22Rv1 (cell line): Measurements from ENCODE around the gene GNG3.

Source experiments
- H3K27ac ChIP-seq: fragments of 450-650 bp; 2 replicates; pipeline ENCODE4 v1.5.1; 2017
- ZFX ChIP-seq: fragments of 450-650 bp; IDR thresholded peaks from 2 replicates; pipeline ENCODE4 v1.6.1; 2017; ENCODE audit warnings: antibody characterized with exemption, borderline replicate concordance
- TF ChIP-seq, protein P1 (sequence below): fragments of 450-650 bp; IDR thresholded peaks from 2 replicates; pipeline ENCODE4 v1.5.1; 2017; ENCODE audit warnings: mild to moderate bottlenecking

GNG3 gene

DNA sequence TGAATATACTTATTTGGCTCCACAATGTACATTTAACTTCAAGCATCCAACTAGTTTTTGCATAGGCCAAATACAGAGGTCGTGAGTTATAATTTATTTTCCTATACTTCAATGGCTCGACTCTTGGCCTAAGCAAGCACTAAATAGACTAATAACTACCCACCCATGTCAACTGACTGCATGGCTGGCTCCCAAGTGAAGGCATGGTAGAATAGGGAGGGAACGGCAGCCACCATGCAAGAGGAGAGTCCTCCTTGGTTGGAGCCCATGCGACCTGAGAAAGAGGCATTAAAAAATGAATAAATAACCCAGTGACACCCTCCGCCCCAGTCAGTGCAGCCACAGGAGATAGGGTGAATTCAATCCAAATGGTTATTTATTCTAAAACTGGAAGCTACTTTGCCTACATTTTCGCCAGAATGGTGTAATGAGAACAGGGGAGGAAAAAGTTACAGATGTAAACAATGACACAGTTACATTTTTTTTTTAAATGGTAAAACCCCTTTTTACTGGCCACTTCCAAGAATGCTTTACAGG is 4.9 kb downstream of the GNG3 start:
- TF ChIP-seq, protein P1, sequence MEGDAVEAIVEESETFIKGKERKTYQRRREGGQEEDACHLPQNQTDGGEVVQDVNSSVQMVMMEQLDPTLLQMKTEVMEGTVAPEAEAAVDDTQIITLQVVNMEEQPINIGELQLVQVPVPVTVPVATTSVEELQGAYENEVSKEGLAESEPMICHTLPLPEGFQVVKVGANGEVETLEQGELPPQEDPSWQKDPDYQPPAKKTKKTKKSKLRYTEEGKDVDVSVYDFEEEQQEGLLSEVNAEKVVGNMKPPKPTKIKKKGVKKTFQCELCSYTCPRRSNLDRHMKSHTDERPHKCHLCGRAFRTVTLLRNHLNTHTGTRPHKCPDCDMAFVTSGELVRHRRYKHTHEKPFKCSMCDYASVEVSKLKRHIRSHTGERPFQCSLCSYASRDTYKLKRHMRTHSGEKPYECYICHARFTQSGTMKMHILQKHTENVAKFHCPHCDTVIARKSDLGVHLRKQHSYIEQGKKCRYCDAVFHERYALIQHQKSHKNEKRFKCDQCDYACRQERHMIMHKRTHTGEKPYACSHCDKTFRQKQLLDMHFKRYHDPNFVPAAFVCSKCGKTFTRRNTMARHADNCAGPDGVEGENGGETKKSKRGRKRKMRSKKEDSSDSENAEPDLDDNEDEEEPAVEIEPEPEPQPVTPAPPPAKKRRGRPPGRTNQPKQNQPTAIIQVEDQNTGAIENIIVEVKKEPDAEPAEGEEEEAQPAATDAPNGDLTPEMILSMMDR = no peak
- TF ChIP-seq ZFX = no peak

DNA sequence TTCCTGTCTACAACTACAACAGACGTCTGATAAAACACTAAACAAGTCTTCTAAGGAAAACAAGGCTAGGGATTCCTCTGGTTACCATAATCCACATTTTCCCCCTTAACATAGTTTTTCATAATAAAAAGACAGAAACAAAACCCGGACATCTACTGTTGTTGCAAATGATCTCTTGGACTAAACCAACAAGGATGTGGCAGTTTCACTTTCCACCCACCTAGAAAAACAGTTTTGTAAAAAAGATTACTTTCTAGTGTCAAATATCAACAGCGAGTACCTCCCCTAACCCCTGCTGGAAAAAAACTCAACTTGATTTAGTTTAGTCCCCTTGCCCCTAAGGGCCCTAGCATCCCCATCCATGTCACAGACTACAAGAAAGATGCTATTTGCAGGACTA is 5.4 kb downstream of the GNG3 start:
- TF ChIP-seq, protein P1 = no peak
- TF ChIP-seq ZFX = no peak
- 0 out of 2 replicates have a peak overlapping the region, but pooled peaks have one; percentile 13 for H3K27ac ChIP-seq

More for the DNA sequence above, 4.9 kb downstream of the GNG3 start:
- 0 out of 2 replicates have a peak overlapping the region, but pooled peaks have one; percentile 13 for H3K27ac ChIP-seq

DNA sequence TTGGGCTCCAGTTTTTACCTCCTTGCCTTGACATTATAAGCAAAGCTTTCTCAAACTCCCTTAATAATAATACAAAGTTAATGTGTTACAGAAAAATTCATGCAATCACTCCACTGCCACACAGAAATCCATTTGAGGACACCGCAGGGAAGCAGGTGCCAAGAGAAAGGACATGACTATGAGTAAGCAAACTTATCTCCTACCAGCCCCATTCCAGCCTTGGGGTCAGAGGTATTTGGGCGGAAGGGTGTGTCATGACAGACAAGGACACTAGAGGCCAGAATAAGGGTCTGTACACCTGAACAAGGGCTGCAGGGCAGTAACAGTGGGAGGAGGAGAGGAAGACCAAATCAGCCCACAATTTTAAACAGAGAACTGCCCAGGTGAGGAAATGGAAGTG is 5.9 kb downstream of the GNG3 start:
- TF ChIP-seq, protein P1 = no peak
- TF ChIP-seq ZFX = no peak
- 0 out of 2 replicates have a peak overlapping the region, but pooled peaks have one; percentile 13 for H3K27ac ChIP-seq

DNA sequence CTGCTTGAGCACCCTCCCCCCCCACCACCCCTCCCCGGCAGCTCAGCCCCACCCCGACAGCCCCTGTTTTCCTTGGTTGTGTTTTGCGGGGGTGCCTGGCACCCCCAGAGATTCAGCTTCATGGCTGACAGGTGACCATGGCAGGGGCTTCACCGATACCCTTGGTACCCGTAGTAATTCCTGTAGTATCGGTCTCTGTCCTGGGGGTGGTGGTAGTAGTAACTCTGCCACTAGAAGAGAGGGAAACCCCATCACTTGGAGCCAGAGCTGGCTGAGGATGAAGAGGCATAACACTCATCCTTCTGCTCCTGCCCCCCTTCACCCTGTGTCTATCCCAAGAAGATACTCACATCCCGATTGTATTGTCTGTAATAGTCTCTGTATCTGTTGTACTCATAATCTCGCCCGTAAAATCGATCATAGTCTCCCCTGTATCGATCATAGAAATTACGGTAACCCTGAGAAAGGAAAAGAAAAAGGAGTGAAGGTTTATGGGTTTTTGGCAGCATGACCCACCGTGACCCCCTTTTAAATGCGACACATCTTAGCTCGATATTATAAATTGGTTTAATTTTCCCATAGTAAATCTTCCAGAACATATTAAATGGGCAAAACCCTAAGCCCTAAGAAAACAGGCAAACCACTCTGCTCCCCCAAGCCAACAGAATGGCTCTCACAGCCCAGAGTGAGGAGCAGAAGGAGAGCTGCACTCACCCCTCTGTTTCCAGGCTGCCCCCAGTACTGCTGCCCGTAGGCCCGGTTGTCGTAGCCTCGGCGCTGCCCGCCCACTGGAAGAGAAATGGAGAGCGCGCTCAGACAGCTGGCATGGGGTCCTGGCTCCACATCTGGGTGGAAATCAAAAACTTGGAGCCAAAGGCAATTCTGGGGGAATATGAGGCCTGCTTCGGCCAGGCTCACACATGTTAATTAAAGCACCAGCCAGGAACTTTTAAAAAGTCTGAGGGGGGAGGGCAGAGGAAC is 8.0 kb downstream of the GNG3 start:
- TF ChIP-seq, protein P1 = no peak
- no peak for TF ChIP-seq ZFX

DNA sequence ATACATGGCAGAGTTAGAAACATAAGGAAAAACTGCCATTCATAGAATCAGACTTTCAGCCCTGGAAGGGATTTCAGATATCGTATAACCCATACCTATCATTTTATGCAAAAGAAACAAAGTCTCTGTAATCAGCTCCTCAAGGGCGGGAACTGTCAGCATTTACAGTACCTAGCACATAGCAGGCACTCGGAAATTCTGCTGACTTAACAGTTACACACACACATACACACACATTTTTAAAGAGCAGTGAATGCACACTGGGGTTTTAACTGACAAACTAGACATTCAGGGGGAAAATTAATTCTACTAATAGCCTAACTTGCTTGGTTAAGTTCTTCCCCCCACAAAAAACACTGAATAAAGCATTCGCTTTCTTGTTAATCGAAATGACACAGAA is 8.7 kb downstream of the GNG3 start:
- H3K27ac ChIP-seq = no peak overlapping the region
- TF ChIP-seq ZFX = no peak
- TF ChIP-seq, protein P1 = no peak

More for the DNA sequence above, 8.0 kb downstream of the GNG3 start:
- H3K27ac ChIP-seq = no peak overlapping the region

DNA sequence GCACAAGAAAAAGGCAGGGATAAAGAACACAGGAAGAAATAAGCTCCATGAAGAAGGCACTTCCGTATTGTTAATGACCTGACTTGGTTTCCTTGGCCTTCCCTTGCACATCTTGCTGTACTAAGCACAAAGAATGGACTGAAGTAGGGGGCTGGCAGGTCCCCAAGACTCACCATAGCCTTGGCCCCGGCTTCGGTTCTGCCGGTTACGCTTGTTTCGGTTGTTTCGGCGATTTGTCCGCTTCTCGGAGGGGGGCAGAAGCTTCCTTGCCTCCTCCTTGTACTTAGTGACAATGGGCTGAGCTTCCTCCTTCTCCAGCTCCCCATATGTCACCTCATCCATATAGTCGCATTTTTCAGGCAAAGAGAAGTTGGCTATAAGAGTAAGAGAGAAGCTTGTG is 9.3 kb downstream of the GNG3 start:
- 0 out of 2 replicates have a peak overlapping the region, but pooled peaks have one; percentile 8 for H3K27ac ChIP-seq
- TF ChIP-seq, protein P1 = no peak
- no peak for TF ChIP-seq ZFX

DNA sequence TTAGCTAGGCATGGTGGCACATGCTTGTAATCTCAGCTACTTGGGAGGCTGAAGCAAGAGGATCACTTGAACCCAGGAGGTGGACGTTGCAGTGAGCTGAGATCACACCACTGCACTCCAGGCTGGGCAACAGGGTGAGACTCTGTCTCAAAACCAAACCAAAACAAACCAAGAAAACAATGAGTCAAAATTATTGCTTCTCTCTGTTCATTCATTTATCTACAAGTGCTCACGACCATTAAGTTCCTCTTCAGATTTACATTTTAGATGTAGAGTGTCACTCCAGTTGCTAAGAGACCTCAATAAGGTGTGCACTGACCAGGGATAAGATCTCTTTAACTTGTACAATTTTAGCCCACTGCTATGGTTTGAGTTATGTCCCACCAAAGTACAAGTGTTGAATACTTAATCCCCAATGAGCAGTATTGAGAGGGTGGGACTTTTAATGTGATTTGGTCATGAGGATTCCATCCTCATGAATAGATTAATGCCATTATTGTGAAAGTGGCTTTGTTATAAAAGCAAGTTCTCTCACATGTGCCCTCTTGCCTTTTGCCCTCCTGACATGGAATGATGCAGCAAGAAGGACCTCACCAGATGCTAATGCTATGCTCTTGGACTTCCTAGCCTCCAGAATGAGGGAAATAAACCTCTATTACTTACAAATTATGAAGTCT is 12.0 kb downstream of the GNG3 start:
- no peak for TF ChIP-seq ZFX
- TF ChIP-seq, protein P1 = no peak
- no peak overlapping the region for H3K27ac ChIP-seq
